Parathyroid adenoma (tissue), 2 donors: ENCODE measurements around the gene SPTLC2.

Experiments used
- H2AFZ ChIP-seq: fragments of 300-600 bp; sonication (generic); one replicate; pipeline ENCODE4 v1.7.0; 2017; ENCODE audit warnings: antibody characterized with exemption, mild to moderate bottlenecking
- H3K27ac ChIP-seq: fragments of 300-600 bp; sonication (generic); one replicate; pipeline ENCODE4 v1.7.0; 2017
- H3K27me3 ChIP-seq: fragments of 300-600 bp; sonication (generic); one replicate; pipeline ENCODE4 v1.7.0; 2017; ENCODE audit warnings: low read length; ENCODE audit not compliant: control insufficient read depth, insufficient read depth
- H3K36me3 ChIP-seq: fragments of 300-600 bp; sonication (generic); one replicate; pipeline ENCODE4 v1.7.0; 2017; ENCODE audit warnings: low read length; ENCODE audit not compliant: control insufficient read depth, insufficient read depth
- H3K4me1 ChIP-seq: fragments of 300-600 bp; sonication (generic); one replicate; pipeline ENCODE4 v1.7.0; 2017; ENCODE audit warnings: control low read depth
- H3K4me2 ChIP-seq: fragments of 300-600 bp; sonication (generic); one replicate; pipeline ENCODE4 v1.7.0; 2017; ENCODE audit warnings: low read length
- H3K4me3 ChIP-seq: fragments of 300-600 bp; sonication (generic); one replicate; pipeline ENCODE4 v1.7.0; 2017; ENCODE audit warnings: low read depth, low read length
- H3K79me2 ChIP-seq: fragments of 300-600 bp; sonication (generic); one replicate; pipeline ENCODE4 v1.7.0; 2017; ENCODE audit warnings: control low read depth
- H3K9ac ChIP-seq: fragments of 300-600 bp; sonication (generic); one replicate; pipeline ENCODE4 v1.7.0; 2017; ENCODE audit warnings: mild to moderate bottlenecking
- H3K9me3 ChIP-seq: fragments of 300-600 bp; sonication (generic); one replicate; pipeline ENCODE4 v1.7.0; 2017; ENCODE audit warnings: low read length; ENCODE audit not compliant: control insufficient read depth
- TF ChIP-seq, protein P1 (sequence below): fragments of 300-600 bp; sonication (generic); IDR thresholded peaks from one replicate; pipeline ENCODE4 v1.7.0; 2017; ENCODE audit warnings: antibody characterized with exemption, mild to moderate bottlenecking
- donor health status: primary hyperparathyroidism.

SPTLC2 gene

GRCh38 chr14:77646907-77647306, 30.5 kb upstream of the SPTLC2 start:
- TF ChIP-seq, protein P1, sequence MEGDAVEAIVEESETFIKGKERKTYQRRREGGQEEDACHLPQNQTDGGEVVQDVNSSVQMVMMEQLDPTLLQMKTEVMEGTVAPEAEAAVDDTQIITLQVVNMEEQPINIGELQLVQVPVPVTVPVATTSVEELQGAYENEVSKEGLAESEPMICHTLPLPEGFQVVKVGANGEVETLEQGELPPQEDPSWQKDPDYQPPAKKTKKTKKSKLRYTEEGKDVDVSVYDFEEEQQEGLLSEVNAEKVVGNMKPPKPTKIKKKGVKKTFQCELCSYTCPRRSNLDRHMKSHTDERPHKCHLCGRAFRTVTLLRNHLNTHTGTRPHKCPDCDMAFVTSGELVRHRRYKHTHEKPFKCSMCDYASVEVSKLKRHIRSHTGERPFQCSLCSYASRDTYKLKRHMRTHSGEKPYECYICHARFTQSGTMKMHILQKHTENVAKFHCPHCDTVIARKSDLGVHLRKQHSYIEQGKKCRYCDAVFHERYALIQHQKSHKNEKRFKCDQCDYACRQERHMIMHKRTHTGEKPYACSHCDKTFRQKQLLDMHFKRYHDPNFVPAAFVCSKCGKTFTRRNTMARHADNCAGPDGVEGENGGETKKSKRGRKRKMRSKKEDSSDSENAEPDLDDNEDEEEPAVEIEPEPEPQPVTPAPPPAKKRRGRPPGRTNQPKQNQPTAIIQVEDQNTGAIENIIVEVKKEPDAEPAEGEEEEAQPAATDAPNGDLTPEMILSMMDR = no peak

DNA sequence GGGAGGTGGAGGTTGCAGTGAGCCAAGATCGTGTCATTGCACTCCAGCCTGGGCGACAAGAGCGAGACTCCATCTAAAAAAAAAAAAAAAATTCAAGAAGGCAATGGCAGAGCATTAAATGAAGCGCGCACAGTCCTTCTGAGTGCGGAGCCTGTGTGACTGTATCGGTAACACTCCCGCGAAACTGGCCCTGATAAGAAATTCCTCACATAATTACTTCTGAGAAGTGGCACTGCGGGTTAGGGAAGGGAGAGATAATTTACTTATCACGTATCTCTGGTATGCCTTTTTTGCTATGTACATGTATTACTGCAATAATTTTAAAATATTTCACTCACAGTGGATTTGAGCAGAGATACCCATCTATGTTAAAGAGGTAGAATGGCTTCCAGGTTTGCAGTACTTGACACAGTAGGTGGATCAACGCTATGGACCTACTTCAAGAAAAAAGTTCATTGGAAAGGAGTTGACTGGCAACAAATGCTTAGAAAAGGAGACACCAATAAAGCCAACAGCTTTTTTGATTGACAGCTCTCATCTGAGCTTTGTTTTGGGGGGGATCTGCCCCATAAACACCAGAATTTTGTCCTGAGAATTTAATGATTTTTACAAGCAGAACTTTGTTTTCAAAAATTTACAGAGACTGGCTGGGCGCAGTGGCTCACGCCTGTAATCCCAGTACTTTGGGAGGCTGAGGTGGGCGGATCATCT, 29.2 kb upstream of the SPTLC2 start:
- Histone ChIP-seq H3K9me3 (no peaks in the 10 kb centered on the region), H3K36me3 (no peaks in the 10 kb centered on the region), H2AFZ (peak overlapping the region; percentile 11), H3K4me1 (no peaks in the 10 kb centered on the region), H3K4me3 (no peak overlapping the region), H3K27ac (no peak overlapping the region), H3K79me2 (no peaks in the 10 kb centered on the region), H3K4me2 (no peak overlapping the region), H3K27me3 (no peaks in the 10 kb centered on the region), H3K9ac (no peak overlapping the region)
- TF ChIP-seq, protein P1 = no peak

More at GRCh38 chr14:77646907-77647306, 30.5 kb upstream of the SPTLC2 start:
- no peak overlapping the region for H3K9ac ChIP-seq
- H3K4me2 ChIP-seq = no peak overlapping the region
- no peaks in the 10 kb centered on the region for H3K27me3 ChIP-seq
- no peak overlapping the region for H3K4me3 ChIP-seq
- no peaks in the 10 kb centered on the region for H3K36me3 ChIP-seq
- no peaks in the 10 kb centered on the region for H3K9me3 ChIP-seq
- H3K4me1 ChIP-seq = no peaks in the 10 kb centered on the region
- no peaks in the 10 kb centered on the region for H3K79me2 ChIP-seq
- no peak overlapping the region for H2AFZ ChIP-seq
- H3K27ac ChIP-seq = no peak overlapping the region

DNA sequence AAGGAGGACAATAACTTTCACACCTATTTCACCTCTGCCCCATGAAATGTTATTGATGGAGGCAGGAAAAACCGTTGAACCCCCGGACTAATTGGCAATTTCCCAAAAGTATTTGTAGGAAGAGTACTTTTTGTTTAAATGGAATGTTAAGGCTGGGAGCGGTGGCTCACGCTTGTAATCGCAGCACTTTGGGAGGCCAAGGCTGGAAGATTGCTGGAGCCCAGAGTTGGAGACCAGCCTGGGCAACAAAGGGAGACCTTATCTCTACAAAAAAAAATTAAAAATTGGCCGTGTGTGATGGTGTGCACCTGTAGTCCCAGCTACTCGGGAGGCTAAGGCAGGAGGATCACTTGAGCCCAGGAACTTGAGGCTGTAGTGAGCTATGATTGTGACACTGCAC, 26.0 kb upstream of the SPTLC2 start:
- Histone ChIP-seq H3K4me1 (no peaks in the 10 kb centered on the region), H3K9me3 (no peaks in the 10 kb centered on the region), H3K27me3 (no peaks in the 10 kb centered on the region), H3K79me2 (no peaks in the 10 kb centered on the region), H2AFZ (peak overlapping the region; percentile 84), H3K36me3 (no peaks in the 10 kb centered on the region), H3K9ac (no peak overlapping the region), H3K4me2 (peak overlapping the region; percentile 6), H3K27ac (peak overlapping the region; percentile 80), H3K4me3 (peak overlapping the region; percentile 9)
- TF ChIP-seq, protein P1 = no peak

- Histone ChIP-seq H3K27me3 (no peaks in the 10 kb centered on the region), H2AFZ (peak overlapping the region; percentile 84), H3K79me2 (no peaks in the 10 kb centered on the region), H3K36me3 (no peaks in the 10 kb centered on the region), H3K9me3 (no peaks in the 10 kb centered on the region), H3K27ac (peak overlapping the region; percentile 80), H3K4me1 (no peaks in the 10 kb centered on the region), H3K9ac (no peak overlapping the region), H3K4me2 (peak overlapping the region; percentile 23), H3K4me3 (peak overlapping the region; percentile 9)
- TF ChIP-seq, protein P1 = no peak
Measured at GRCh38 chr14:77641534-77642341, 25.3 kb upstream of the SPTLC2 start.
